MCF 10A (cell line): ENCODE data around the gene C1orf122. TPM values are rescaled to one million over a fixed set of nuclear protein-coding genes. Genes with fewer than 3 reads are reported as not detected.
A peak's percentile ranks its signal among the peaks of the same experiment; 100 is the strongest.

ENCODE experiments used
- BruUV-seq: library from RNA; stranded (reverse); fragments of 400-500 nt; replicated peaks from 2 replicates; lab custom pipeline; 2021; lab: Mats Ljungman, UMichigan
- CTCF ChIA-PET: fragments of 300-600 bp; sonication (Branson Sonifier 250); formaldehyde crosslinking; extraction: SDS; loops from one replicate; lab custom pipeline; 2021; ENCODE audit warnings: antibody characterized with exemption, inconsistent platforms; lab: Yijun Ruan, JAX
- POLR2A ChIA-PET: fragments of 300-600, 350-650 bp; sonication (Branson Sonifier 250); formaldehyde crosslinking; extraction: SDS; loops from one replicate; lab custom pipeline; 2020; ENCODE audit warnings: antibody characterized with exemption, inconsistent platforms; lab: Yijun Ruan, JAX
- DNase-seq: peaks from one replicate; pipeline ENCODE4 v3.0.0-alpha.2; 2018; ENCODE audit not compliant: unreplicated experiment
- H3K27ac Mint-ChIP-seq: one replicate; pipeline ENCODE4 v1.8.0; 2022; ENCODE audit warnings: mild to moderate bottlenecking, low read depth, mixed read lengths; ENCODE audit not compliant: unreplicated experiment
- H3K27me3 Mint-ChIP-seq: one replicate; pipeline ENCODE4 v1.8.0; 2022; ENCODE audit warnings: mixed read lengths; ENCODE audit not compliant: insufficient read depth, unreplicated experiment
- H3K36me3 Mint-ChIP-seq: one replicate; pipeline ENCODE4 v1.8.0; 2022; ENCODE audit warnings: mild to moderate bottlenecking, moderate library complexity, mixed read lengths; ENCODE audit not compliant: insufficient read depth, unreplicated experiment
- H3K4me1 Mint-ChIP-seq: one replicate; pipeline ENCODE4 v1.8.0; 2022; ENCODE audit warnings: mixed read lengths; ENCODE audit not compliant: insufficient read depth, unreplicated experiment
- H3K4me3 Mint-ChIP-seq: one replicate; pipeline ENCODE4 v1.8.0; 2022; ENCODE audit warnings: mild to moderate bottlenecking, moderate library complexity, mixed read lengths; ENCODE audit not compliant: unreplicated experiment
- H3K9me3 Mint-ChIP-seq: one replicate; pipeline ENCODE4 v1.8.0; 2022; ENCODE audit warnings: mixed read lengths; ENCODE audit not compliant: unreplicated experiment
- CTCF ChIP-seq: fragments of 200-600 bp; IDR thresholded peaks from one replicate; pipeline ENCODE4 v1.8.0; 2022; ENCODE audit warnings: antibody characterized with exemption, mild to moderate bottlenecking; ENCODE audit not compliant: unreplicated experiment
- intact Hi-C: fragments of 100-400 bp; cut with micrococcal nuclease; formaldehyde crosslinking; loops from 2 replicates; pipeline ENCODE4 v1.14.1; 2022
- total RNA-seq: library from RNA; stranded (reverse); gene quantifications from 2 replicates; pipeline ENCODE4 v1.2.3, GENCODE V29; 2022

C1orf122 gene
- total RNA-seq, 1 experiment from 2014 or later = 81.5 TPM

- no TSS peak for BruUV-seq
- H3K4me3 Mint-ChIP-seq = no peak overlapping the region
- no peak for TF ChIP-seq CTCF
- CTCF ChIA-PET = interaction anchor here (0.6 to 0.7 kb wide), 2 partner anchors 25 to 199 kb away, joined by 3 read pairs; no protein-coding TSS in a partner anchor
- no peaks in the 10 kb centered on the region for H3K4me1 Mint-ChIP-seq
- no peaks in the 10 kb centered on the region for H3K9me3 Mint-ChIP-seq
- no peak overlapping the region for H3K27ac Mint-ChIP-seq
- H3K36me3 Mint-ChIP-seq = peaks cover 87% of the 10 kb centered on the region
- intact Hi-C loops = loop anchor here (10.0 kb wide), 1 partner anchor 328 kb away; the partner anchor contains the start of gene ZC3H12A
- POLR2A ChIA-PET = no interaction called here
- no peaks in the 10 kb centered on the region for H3K27me3 Mint-ChIP-seq
- no peak for DNase-seq
Observed at GRCh38 chr1:37802439-37802838, 5.2 kb upstream of the C1orf122 start.

- peaks cover 10% of the 10 kb centered on the region for H3K4me1 Mint-ChIP-seq
- ChIA-PET CTCF (interaction anchor here (0.6 to 4.7 kb wide), 8 partner anchors 8 to 125 kb away, joined by 3 to 29 read pairs (median 4); partner anchors contain the start of gene MTF1), POLR2A (interaction anchor here (0.6 to 4.3 kb wide), 25 partner anchors 10 to 1066 kb away, joined by 3 to 99 read pairs (median 4); partner anchors contain the start of genes CDCA8, MEAF6, MTF1 and MYCBP)
- no peaks in the 10 kb centered on the region for H3K9me3 Mint-ChIP-seq
- H3K36me3 Mint-ChIP-seq = peaks cover 90% of the 10 kb centered on the region
- TF ChIP-seq CTCF = no peak
- no peak for DNase-seq
- no peaks in the 10 kb centered on the region for H3K27me3 Mint-ChIP-seq
- H3K27ac Mint-ChIP-seq = peak overlapping the region; percentile 96
- intact Hi-C loops = loop anchor here (2.0 to 10.0 kb wide), 2 partner anchors 114 to 332 kb away; partner anchors contain the start of genes CDCA8 and ZC3H12A
- peak overlapping the region; percentile 89 for H3K4me3 Mint-ChIP-seq
- BruUV-seq = TSS peak; percentile 29
Observed at GRCh38 chr1:37807220-37807554, 403 bp upstream of the C1orf122 start.

DNA sequence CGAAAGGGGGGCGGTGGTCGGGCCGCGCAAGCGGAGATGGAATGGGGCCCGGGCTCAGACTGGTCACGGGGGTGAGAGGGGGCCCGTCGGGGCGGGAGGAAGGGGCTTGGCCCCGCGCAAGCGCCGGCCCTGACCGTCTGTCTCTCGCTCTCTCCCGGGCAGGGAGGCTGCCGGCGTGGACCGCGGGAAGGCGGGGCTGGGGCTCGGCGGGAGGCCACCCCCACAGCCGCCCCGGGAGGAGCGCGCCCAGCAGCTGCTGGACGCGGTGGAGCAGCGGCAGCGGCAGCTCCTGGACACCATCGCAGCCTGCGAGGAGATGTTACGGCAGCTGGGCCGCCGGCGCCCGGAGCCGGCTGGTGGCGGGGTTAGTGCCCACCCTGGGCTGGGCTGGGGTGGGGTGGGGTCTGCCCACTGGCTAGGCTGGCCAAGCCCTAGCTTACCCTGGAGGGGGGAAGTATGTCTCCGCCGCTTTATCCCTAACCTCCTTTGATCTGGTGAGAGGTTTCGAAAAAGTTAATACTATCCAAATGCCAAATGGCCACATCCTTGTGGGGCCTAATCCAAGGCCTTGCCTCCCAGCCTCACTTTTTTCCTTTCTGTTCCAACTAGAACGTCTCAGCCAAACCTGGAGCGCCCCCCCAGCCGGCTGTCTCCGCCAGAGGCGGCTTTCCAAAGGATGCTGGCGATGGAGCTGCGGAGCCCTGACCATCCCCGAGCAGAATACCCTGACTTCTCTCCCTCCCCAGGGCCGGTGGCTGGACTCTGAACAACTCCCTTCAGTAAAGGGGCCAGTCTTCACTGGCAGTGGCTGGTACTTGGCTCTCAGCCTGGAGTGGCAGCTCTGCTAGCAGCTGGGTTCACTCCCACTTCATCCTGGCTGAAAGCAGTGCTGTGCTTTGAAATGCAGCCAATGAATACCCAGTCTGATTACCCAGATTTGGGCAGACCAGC is 1.1 kb downstream of the C1orf122 start:
- peaks cover 77% of the 10 kb centered on the region for H3K36me3 Mint-ChIP-seq
- POLR2A ChIA-PET = interaction anchor here (0.6 to 4.3 kb wide), 32 partner anchors 9 to 1652 kb away, joined by 3 to 99 read pairs (median 4); partner anchors contain the start of genes CDCA8, MANEAL, MEAF6 and MTF1
- DNase-seq = peak; percentile 67
- H3K27ac Mint-ChIP-seq = peak overlapping the region; percentile 96
- no peak for TF ChIP-seq CTCF
- peaks cover 10% of the 10 kb centered on the region for H3K4me1 Mint-ChIP-seq
- BruUV-seq = TSS peak; percentile 73
- peak overlapping the region; percentile 89 for H3K4me3 Mint-ChIP-seq
- CTCF ChIA-PET = interaction anchor here (0.7 to 4.7 kb wide), 7 partner anchors 9 to 206 kb away, joined by 3 to 29 read pairs (median 3); partner anchors contain the start of gene MTF1
- no peaks in the 10 kb centered on the region for H3K9me3 Mint-ChIP-seq
- intact Hi-C loops = loop anchor here (10.0 kb wide), 1 partner anchor 334 kb away; the partner anchor contains the start of gene ZC3H12A
- no peaks in the 10 kb centered on the region for H3K27me3 Mint-ChIP-seq

- H3K9me3 Mint-ChIP-seq = no peaks in the 10 kb centered on the region
- peaks cover 70% of the 10 kb centered on the region for H3K36me3 Mint-ChIP-seq
- BruUV-seq = no TSS peak
- H3K4me1 Mint-ChIP-seq = peaks cover 10% of the 10 kb centered on the region
- POLR2A ChIA-PET = no interaction called here
- DNase-seq = no peak
- H3K27ac Mint-ChIP-seq = no peak overlapping the region
- no peak overlapping the region for H3K4me3 Mint-ChIP-seq
- intact Hi-C loops = loop anchor here (10.0 kb wide), 2 partner anchors 165 to 335 kb away; partner anchors contain the start of gene ZC3H12A
- H3K27me3 Mint-ChIP-seq = no peaks in the 10 kb centered on the region
- no peak for TF ChIP-seq CTCF
- CTCF ChIA-PET = interaction anchor here (0.7 kb wide), 1 partner anchor 50 kb away, joined by 3 read pairs; no protein-coding TSS in a partner anchor
Observed at GRCh38 chr1:37809942-37810341, 2.4 kb downstream of the C1orf122 start.
